G401.6 (cell line): ENCODE results near the gene TTC7B.

Experiments used
- FAIRE-seq: peaks from 2 replicates; lab custom pipeline; 2012; peaks lifted over from hg19 to GRCh38; lab: Jason Lieb, UNC

The TTC7B gene

GRCh38 chr14:90740946-90741681 is 75.1 kb downstream of the TTC7B start:
- FAIRE-seq: no peak

GRCh38 chr14:90740081-90740480 is 76.1 kb downstream of the TTC7B start:
- FAIRE-seq: no peak

GRCh38 chr14:90739318-90740068 is 76.7 kb downstream of the TTC7B start:
- no peak for FAIRE-seq

- no peak for FAIRE-seq
Observed at GRCh38 chr14:90733139-90733808, 83.0 kb downstream of the TTC7B start.

- no peak for FAIRE-seq
Observed at GRCh38 chr14:90732718-90733117, 83.5 kb downstream of the TTC7B start.

- peak; percentile 19 for FAIRE-seq
Observed at GRCh38 chr14:90732139-90732538, 84.1 kb downstream of the TTC7B start.

- no peak for FAIRE-seq
Observed at GRCh38 chr14:90731487-90731886, 84.7 kb downstream of the TTC7B start.

GRCh38 chr14:90730206-90730766 is 85.9 kb downstream of the TTC7B start:
- no peak for FAIRE-seq

- FAIRE-seq: no peak
Observed at GRCh38 chr14:90728951-90729350, 87.3 kb downstream of the TTC7B start.

- FAIRE-seq: no peak
Observed at GRCh38 chr14:90727082-90727481, 89.1 kb downstream of the TTC7B start.

- FAIRE-seq: no peak
Observed at GRCh38 chr14:90726656-90727055, 89.6 kb downstream of the TTC7B start.

- FAIRE-seq: no peak
Observed at GRCh38 chr14:90724866-90725265, 91.4 kb downstream of the TTC7B start.

GRCh38 chr14:90722590-90722989 is 93.6 kb downstream of the TTC7B start:
- FAIRE-seq: no peak

- FAIRE-seq: no peak
Observed at GRCh38 chr14:90721619-90722305, 94.5 kb downstream of the TTC7B start.

GRCh38 chr14:90720832-90721231 is 95.4 kb downstream of the TTC7B start:
- no peak for FAIRE-seq

- no peak for FAIRE-seq
Observed at GRCh38 chr14:90720336-90720735, 95.9 kb downstream of the TTC7B start.

- no peak for FAIRE-seq
Observed at GRCh38 chr14:90717916-90718315, 98.3 kb downstream of the TTC7B start.

GRCh38 chr14:90715993-90716392 is 100.2 kb downstream of the TTC7B start:
- no peak for FAIRE-seq

- FAIRE-seq: no peak
Observed at GRCh38 chr14:90715495-90715894, 100.7 kb downstream of the TTC7B start.

- FAIRE-seq: no peak
Observed at GRCh38 chr14:90714811-90715210, 101.4 kb downstream of the TTC7B start.

GRCh38 chr14:90704738-90705392 is 111.4 kb downstream of the TTC7B start:
- FAIRE-seq: no peak
